ENCODE data around the gene LRP2BP. TPM values are rescaled to one million over a fixed set of nuclear protein-coding genes. Genes with fewer than 3 reads are reported as not detected.

LRP2BP gene
- total RNA-seq, 4 donors from 2014 or later, result 0.55 to 1.5 (median 1.2) TPM

- WGBS, 2 donors, result 87 to 90% methylated on average over 5 of the region's 5 CpGs
Measured at GRCh38 chr4:185412412-185412811, 16.7 kb upstream of the LRP2BP start.

GRCh38 chr4:185411849-185412248 is 16.1 kb upstream of the LRP2BP start:
- DNase-seq (ENCODE audit: low spot score in 2 of 2), result no peak
- H3K4me3 ChIP-seq (ENCODE audit: low read depth, poor library complexity, severe bottlenecking), result no peak overlapping the region
- WGBS, 2 donors, result 78 to 81% methylated on average over 5 of the region's 5 CpGs
- no peak for TF ChIP-seq POLR2A (IDR thresholded peaks at IDR 0.05)
- TF ChIP-seq CTCF (IDR thresholded peaks at IDR 0.05), result no peak
- intact Hi-C loops (cut with DNase I; ENCODE audit: low total_unique reads), result no loop called here

More at GRCh38 chr4:185412412-185412811, 16.7 kb upstream of the LRP2BP start:
- no peak overlapping the region for H3K4me3 ChIP-seq (ENCODE audit: low read depth, poor library complexity, severe bottlenecking)
- no peak for DNase-seq (ENCODE audit: low spot score in 2 of 2)
- intact Hi-C loops (cut with DNase I; ENCODE audit: low total_unique reads), result no loop called here
- TF ChIP-seq POLR2A (IDR thresholded peaks at IDR 0.05) (no peak), CTCF (IDR thresholded peaks at IDR 0.05) (no peak)

GRCh38 chr4:185408432-185408831 is 12.7 kb upstream of the LRP2BP start:
- TF ChIP-seq POLR2A (IDR thresholded peaks at IDR 0.05), result no peak
- TF ChIP-seq CTCF (IDR thresholded peaks at IDR 0.05), result no peak
- no peak overlapping the region for H3K4me3 ChIP-seq (ENCODE audit: low read depth, poor library complexity, severe bottlenecking)
- WGBS, 2 donors, result 97 to 99% methylated on average over 2 of the region's 2 CpGs
- no peak for DNase-seq (ENCODE audit: low spot score in 2 of 2)
- intact Hi-C loops (cut with DNase I; ENCODE audit: low total_unique reads), result no loop called here

- intact Hi-C loops (cut with DNase I; ENCODE audit: low total_unique reads), result no loop called here
- DNase-seq (ENCODE audit: low spot score in 2 of 2), result no peak
- no peak overlapping the region for H3K4me3 ChIP-seq (ENCODE audit: low read depth, poor library complexity, severe bottlenecking)
- 89 to 90% methylated on average over 6 of the region's 6 CpGs for WGBS, 2 donors
- no peak for TF ChIP-seq POLR2A (IDR thresholded peaks at IDR 0.05)
Measured at GRCh38 chr4:185405296-185405999, 9.7 kb upstream of the LRP2BP start.

GRCh38 chr4:185404031-185404430 is 8.3 kb upstream of the LRP2BP start:
- TF ChIP-seq POLR2A (IDR thresholded peaks at IDR 0.05), result no peak
- intact Hi-C loops (cut with DNase I; ENCODE audit: low total_unique reads), result no loop called here
- no peak for DNase-seq (ENCODE audit: low spot score in 2 of 2)
- WGBS, 2 donors, result 93 to 96% methylated on average over 4 of the region's 4 CpGs
- no peak overlapping the region for H3K4me3 ChIP-seq (ENCODE audit: low read depth, poor library complexity, severe bottlenecking)

GRCh38 chr4:185399466-185399865 is 3.7 kb upstream of the LRP2BP start:
- no peak overlapping the region for H3K4me3 ChIP-seq (ENCODE audit: low read depth, poor library complexity, severe bottlenecking)
- whole genome bisulfite sequencing, 2 donors, result 37 to 51% methylated on average over 8 of the region's 8 CpGs
- intact Hi-C loops (cut with DNase I; ENCODE audit: low total_unique reads), result no loop called here
- TF ChIP-seq POLR2A (IDR thresholded peaks at IDR 0.05), result no peak
- TF ChIP-seq CTCF (IDR thresholded peaks at IDR 0.05), result no peak
- DNase-seq (ENCODE audit: low spot score in 2 of 2), result no peak

- H3K4me3 ChIP-seq (ENCODE audit: low read depth, poor library complexity, severe bottlenecking), result no peak overlapping the region
- TF ChIP-seq CTCF (IDR thresholded peaks at IDR 0.05), result no peak
- no peak for TF ChIP-seq POLR2A (IDR thresholded peaks at IDR 0.05)
- WGBS, 2 donors, result 16 to 19% methylated on average over 2 of the region's 2 CpGs
- intact Hi-C loops (cut with DNase I; ENCODE audit: low total_unique reads), result no loop called here
- DNase-seq (ENCODE audit: low spot score in 2 of 2), result no peak
Measured at GRCh38 chr4:185398618-185399017, 2.9 kb upstream of the LRP2BP start.

All from lower leg skin (tissue), 4 donors.